Astrocyte of the cerebellum (primary cell): ENCODE data around the gene PRG2.

Source experiments
- DNase-seq: peaks from one replicate; pipeline ENCODE4 v3.0.0-alpha.2; 2011; ENCODE audit warnings: low read depth
- H3K4me3 ChIP-seq: 2 replicates; pipeline ENCODE4 v1.5.1; 2011; ENCODE audit warnings: mild to moderate bottlenecking, low read depth, low read length, moderate library complexity
- in situ Hi-C: cut with HindIII; loops from 2 replicates; pipeline ENCODE4 v1.10.0; 2017; ENCODE audit warnings: low sequenced_read_pairs
- TF ChIP-seq, protein P1 (sequence below): IDR thresholded peaks from 2 replicates; pipeline ENCODE4 v1.5.1; 2012; ENCODE audit warnings: low read length, low read depth, moderate library complexity, mild to moderate bottlenecking; ENCODE audit errors: missing control alignments

Gene PRG2

DNA sequence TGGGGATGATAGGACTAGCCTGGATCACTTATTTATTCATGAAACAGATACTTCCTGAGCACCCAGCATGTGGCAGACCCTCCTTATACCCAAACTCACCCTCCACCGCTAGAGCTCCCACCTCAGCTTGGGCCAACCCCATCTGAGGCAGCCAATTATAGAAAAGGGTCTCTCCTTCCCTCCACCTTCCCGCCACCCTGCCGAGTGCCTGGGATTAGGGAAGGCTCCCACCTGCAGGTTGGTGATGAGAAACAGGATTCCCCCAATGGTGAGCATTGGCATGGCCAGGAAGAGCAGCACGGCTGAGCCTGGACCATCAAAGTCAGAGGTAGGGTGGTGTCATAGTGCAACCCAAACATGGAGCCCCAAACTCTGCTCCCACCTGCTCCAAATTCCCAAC, 30.6 kb upstream of the PRG2 start:
- no peak for DNase-seq
- in situ Hi-C loops = no loop called here
- no peak overlapping the region for H3K4me3 ChIP-seq
- TF ChIP-seq, protein P1, sequence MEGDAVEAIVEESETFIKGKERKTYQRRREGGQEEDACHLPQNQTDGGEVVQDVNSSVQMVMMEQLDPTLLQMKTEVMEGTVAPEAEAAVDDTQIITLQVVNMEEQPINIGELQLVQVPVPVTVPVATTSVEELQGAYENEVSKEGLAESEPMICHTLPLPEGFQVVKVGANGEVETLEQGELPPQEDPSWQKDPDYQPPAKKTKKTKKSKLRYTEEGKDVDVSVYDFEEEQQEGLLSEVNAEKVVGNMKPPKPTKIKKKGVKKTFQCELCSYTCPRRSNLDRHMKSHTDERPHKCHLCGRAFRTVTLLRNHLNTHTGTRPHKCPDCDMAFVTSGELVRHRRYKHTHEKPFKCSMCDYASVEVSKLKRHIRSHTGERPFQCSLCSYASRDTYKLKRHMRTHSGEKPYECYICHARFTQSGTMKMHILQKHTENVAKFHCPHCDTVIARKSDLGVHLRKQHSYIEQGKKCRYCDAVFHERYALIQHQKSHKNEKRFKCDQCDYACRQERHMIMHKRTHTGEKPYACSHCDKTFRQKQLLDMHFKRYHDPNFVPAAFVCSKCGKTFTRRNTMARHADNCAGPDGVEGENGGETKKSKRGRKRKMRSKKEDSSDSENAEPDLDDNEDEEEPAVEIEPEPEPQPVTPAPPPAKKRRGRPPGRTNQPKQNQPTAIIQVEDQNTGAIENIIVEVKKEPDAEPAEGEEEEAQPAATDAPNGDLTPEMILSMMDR = no peak

DNA sequence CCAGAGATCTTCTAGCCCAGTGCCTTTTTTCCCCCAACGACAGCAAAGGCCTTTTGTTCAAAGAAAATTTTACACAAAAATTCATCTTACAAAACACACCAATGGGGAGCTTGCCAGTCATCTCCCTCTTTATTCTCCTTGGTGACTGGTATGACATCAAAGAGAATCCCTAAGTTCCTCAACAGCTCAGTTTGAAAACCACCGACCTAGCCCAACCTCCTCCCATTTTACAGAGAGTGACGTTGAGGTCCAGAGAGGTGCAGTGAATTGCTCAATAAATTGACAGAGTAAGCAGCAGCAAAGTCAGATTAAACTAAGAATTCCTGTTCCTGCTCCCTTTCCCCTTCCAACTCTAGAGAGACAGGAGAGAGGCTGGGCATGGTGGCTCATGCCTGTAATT, 28.7 kb upstream of the PRG2 start:
- H3K4me3 ChIP-seq = no peak overlapping the region
- TF ChIP-seq, protein P1 = no peak
- in situ Hi-C loops = no loop called here
- no peak for DNase-seq

DNA sequence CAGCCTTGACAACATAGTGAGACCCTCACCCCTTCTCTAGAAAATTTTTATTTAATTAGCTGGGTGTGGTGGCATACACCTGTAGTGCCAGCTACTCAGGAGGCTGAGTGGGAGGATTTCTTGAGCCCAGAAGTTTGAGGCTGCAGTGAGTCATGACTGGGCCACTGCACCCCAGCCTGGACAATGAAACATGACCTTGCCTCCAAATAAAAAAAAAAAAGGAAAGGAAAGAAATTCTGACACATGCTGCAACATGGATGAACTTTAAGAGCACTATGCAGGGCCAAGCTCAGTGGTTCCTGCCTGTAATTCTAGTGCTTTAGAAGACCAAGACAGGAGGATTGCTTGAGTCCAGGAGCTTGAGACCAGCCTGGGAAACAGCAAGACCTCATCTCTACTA, 27.7 kb upstream of the PRG2 start:
- in situ Hi-C loops = no loop called here
- H3K4me3 ChIP-seq = no peak overlapping the region
- no peak for DNase-seq
- TF ChIP-seq, protein P1 = no peak

DNA sequence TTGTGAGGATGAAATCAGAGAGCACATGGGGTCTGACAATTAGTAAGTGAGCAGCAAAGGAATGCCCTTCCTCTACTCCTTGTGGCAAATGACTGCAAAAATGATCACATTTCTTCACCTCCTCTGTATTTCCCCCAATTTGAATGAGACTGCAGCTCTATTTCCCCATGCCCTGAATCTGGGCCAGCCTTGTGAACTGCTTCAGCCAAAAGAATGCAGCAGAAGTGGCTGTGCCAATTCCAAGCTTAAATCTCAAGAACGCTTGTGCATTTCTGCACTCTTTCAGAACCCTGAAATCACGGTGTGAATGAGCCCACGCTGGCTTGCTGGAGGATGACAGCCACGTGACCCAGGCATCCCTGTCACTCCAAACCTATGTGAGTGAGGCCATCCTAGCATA, 26.6 kb upstream of the PRG2 start:
- DNase-seq = peak; percentile 24
- no peak overlapping the region for H3K4me3 ChIP-seq
- in situ Hi-C loops = no loop called here
- TF ChIP-seq, protein P1 = no peak

DNA sequence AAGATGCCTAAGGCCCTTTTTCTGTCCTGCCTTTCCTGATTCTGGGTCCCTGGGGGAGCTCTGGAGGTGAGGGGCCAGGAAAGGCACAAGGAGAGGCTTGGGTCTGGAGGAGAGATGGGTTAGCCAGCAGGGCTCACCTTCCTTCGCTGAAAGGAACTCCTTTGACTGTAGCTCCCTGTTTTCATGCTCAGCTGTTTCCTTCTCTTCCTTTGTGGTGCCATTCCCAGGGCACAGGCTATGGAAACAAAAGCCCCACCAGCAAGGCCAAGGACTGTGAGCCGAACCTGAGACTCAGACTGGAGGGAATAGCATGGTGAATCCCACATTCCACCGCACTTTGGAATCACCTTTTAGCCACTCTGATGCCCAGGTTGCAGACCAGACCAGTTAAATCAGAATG, 26.0 kb upstream of the PRG2 start:
- no peak for DNase-seq
- no peak overlapping the region for H3K4me3 ChIP-seq
- TF ChIP-seq, protein P1 = no peak
- in situ Hi-C loops = no loop called here

DNA sequence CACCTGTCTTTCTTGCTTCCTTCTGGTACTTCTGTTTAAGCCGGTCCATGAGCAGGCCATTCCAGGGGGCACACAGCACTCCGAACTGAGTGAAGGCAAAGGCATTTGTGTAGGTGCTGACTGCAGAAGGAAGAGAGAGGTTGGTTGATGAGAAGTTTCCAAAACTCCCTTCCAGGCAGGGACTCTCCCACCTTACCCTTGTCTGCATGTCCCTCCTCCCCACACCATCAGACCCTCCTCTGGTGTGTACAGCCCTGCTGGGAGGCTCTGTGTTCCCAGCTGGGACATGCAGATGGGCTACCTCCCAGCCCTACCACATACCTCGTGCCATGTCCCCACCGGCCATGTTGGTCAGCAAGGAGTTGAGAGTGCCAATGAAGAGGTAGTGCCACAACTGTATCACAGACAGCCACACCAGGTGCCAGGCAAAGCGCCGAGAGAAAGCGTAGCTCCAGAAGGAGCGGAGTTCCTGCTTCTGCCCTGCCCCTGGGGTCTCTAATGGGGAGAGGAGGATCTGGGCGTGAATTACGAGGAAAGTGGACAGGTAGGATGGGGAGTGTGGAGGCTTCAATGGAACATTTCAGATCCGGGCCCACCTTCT, 24.3 kb upstream of the PRG2 start:
- TF ChIP-seq, protein P1 = no peak
- DNase-seq = no peak
- H3K4me3 ChIP-seq = no peak overlapping the region
- in situ Hi-C loops = no loop called here

DNA sequence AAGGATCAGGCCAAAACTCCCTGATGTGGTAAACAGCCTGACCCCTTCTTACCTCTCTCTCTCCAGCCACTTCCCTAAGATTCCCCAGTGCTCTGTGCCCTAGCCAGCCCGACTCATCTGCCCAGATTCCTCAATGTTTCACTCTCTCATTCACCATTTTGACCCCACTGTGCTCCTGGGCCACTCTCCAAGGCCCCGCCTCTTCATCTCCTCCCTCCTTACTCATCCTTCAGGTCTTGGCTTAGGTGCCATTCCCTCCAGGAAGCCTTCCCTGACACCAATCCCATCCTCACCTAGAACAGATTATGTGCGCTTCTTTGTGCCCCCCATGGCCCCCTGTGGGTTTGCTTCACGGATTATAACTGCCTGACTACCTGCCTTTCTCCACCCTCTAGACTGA, 23.2 kb upstream of the PRG2 start:
- in situ Hi-C loops = no loop called here
- no peak overlapping the region for H3K4me3 ChIP-seq
- TF ChIP-seq, protein P1 = no peak
- DNase-seq = no peak
